ENCODE measurements around the gene CD82.
"Not testable (repeated sequence)": the region's sequence is repeated elsewhere in the genome, so short reads cannot be mapped to it uniquely, and the experiment has no call there.

The CD82 gene

DNA sequence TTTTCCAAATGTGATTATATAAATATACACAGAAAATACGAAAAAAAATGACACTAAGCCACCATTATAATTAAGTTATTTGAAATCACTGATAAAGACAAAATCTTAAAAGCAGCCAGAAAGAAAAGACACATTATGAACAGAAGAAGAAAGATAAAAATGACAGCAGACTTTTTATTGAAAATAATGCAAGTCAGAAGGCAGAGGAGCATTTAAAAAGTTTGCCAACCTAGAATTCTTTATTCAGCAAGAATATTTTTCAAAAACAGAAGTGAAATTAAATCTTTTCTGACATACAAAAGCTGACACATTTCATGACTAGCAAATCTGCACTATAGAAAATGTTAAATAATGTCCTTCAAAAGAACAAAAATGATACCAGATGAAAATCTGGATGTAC lies 77.8 kb downstream of the CD82 start:
- DNase-seq, result no peak

DNA sequence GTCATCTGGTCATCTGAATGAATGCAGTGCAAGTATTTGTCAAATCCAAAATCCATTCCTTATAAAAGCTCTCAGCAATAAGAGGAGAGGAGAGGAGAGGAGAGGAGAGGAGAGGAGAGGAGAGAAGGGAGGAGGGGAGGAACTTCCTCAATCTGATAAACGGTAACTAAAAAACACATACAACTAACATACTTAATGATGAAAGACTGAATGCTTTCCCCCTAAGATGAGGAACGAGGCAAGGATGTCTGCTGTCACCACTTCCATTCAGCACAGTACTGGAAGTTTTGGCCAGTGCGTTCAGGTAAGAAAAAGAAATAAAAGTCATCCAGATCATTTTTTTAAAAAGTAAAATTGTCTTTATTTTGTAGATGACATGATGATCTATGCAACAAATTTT lies 80.4 kb downstream of the CD82 start:
- no peak for DNase-seq

DNA sequence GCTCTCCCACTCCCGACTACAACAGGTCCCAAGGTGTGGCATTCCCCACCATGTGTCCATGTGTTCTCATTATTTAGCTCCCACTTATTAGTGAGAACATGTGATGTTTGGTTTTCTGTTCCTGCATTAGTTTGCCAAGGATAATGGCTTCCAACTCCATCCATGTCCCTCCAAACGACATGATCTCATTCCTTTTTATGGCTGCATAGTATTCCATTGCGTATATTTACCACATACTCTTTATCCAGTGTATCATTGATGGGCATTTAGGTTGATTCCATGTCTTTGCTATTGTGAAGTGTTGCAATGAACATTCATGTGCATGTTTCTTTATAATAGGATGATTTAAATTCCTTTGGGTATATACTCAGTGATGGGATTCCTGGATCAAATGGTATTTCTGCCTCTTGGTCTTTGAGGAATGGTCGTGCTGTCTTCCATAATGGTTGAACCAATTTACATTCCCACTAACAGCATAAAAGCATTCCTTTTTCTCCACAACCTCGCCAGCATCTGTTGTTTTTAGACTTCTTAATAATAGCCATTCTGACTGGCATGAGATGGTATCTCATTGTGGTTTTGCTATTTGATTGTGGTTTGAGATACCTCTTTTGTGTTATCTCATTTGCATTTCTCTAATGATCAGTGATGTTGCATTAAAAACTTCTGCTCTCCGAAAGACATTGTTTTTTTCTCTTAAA lies 81.9 kb downstream of the CD82 start:
- DNase-seq, result not testable (repeated sequence)

DNA sequence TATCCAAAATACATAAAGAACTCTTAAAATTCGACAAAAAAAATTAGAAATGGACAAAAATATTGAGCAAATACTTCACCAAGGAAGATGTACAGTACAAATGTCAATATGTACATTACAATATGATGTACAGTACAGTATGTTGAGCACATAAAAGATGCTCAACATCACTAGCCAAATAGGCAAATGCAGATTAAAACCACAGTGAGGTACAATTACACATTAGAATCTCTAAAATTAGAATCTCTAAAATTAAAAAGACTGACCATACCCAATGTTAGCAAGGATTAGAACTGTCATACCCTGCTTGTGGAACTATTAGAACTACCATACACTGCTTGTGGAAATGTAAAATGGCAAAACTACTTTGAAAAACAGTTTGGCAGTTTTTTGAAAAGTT lies 82.6 kb downstream of the CD82 start:
- no peak for DNase-seq

DNA sequence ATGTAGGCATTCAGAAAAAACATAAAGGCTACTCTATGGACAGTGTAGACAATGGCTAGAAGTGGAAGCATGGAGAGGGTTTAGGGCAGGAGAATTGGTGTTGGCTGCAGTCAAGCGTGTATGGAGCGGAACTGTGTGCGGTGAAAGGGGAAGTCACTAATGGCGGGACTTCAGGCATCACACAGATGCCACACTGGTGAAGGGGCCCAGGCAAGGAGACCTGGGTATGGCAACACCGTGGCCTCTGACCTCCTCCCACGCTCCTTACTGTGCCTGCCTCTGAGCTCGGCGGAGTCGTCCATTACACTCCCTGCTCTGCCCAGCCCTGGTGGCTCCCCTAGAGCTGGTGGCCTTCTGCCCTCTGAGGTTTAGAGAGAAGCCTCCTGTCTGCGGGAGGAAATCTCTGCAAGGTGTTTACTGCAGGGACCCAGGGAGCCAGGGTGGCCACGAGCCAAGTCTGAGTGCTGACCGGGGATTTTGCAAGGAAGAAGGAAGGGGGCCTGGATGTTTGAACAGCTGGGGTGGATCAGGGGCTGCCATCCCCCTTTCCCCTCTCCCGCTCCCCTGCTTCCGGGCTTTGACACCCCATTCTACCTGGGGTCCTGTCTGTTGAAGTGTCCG lies 86.2 kb downstream of the CD82 start:
- no peak for DNase-seq

DNA sequence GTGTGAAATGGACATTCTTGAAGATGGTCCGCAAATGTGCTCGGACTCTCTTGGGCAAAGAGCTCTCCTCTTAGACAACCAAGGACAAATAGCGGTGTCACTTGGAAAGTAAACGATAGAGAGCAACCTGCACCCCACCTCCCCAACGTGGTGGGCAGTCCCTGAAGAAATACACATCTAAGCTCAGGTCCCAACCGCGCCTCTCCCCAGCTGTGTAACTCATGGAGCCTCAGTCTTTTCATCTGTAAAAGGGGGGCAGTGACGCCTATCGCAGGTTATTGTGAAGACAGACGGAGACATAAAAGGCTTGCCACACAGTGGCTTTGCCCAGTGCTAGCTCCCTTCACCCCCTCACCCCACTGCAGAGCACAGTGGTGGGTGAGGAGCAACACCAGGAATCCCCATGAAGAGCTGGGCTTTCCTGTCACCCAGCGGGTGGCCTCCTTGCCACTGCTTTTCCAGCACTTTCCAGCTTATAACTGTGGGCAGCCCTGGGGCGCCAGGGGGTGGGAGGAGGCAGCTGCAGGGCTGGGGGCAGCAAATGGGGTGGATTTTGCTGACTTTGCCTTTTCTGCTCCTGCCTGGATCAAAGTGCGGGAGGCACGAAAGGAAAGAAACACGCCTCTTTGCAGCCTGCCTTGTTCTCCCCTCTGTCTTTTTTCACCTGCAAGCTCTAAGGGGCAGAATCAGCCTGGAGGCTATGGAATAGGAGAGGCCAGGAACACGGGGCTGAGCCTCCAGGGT lies 87.6 kb downstream of the CD82 start:
- no peak for DNase-seq

DNA sequence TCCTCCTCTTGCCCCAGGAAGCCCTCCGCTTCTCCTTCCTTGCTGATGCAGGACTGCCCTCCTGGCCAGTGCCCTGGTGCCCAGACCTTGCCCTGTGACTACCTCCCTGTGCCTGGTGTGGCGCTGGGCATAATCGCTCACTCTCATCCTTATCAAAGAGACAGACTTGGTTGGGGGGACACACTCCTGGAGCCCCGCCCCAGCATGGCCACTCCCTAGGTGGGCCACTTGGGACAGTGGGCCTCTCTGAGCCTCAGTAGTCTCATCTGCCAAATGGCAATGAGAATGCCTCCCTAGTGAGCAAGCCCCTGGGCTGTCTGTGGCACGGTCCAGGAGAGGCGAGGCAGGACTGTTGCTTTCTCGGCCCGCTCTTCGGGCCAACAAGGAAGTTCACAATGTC lies 88.6 kb downstream of the CD82 start:
- DNase-seq, result no peak

DNA sequence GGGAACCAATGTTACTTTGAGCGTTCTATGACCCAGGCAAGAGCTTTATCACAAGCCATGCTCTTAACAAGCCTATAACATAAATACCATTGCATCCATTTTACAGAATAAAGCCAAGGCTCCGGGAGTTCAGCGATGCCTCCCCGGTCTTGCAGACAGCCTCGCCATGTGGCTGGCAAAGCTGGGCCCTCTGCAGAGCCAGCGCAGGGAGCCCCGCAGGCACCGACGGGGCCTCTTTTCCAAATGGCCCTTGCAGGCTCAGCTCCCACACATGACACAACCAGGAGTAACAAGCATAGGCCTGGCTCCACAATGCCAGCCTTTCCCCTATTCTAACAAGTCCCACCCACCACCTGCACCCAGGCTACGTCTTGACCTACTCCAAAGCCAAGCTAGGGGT lies 89.1 kb downstream of the CD82 start:
- DNase-seq, result no peak

DNA sequence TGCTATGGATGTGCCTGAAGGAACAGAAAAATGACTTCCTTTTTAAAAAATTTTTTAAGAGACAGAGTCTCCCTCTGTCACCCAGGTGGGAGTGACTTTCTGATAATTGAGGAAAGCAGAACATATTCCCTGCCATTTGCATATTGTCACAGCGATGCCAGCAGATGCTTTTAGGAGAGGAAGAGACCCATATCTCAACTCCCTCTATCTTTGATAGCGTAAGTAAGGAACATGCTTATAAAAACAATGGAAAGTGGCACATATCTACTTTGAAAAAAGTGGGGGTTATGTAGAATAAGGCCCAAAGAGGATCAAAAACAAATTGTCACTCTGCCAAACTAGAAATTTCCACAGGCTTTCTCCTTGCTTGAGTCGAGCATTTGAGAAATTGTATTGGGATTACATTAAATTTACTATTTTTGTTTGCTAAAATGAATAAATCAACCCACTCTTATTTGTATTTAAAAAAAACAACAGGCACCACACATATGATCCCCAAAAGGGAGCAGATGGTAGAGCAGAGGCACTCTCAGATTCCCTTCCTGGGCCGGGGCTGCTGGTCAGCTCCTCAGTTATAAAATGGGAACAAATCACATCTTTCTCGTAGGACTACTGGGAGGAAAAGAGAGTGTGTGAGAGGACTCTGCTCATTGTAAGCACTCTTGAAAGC lies 92.5 kb downstream of the CD82 start:
- no peak for DNase-seq

DNA sequence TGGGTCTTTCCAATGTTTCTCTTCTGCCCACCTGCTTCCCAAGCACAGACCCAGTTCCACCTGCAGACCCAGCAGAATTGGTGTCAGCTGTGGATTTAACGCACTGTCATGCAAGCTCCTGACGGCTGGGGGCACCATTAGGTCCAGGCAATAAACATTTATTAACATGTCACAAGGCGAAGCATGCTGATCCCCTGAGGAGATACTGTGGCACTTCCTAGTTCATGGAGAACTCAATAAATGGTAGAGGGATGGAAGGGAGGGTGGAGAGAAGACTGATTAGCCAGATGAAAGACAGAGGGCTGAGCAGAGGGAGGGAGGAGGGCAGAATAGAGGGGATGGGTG lies 93.0 kb downstream of the CD82 start:
- DNase-seq, result no peak

DNA sequence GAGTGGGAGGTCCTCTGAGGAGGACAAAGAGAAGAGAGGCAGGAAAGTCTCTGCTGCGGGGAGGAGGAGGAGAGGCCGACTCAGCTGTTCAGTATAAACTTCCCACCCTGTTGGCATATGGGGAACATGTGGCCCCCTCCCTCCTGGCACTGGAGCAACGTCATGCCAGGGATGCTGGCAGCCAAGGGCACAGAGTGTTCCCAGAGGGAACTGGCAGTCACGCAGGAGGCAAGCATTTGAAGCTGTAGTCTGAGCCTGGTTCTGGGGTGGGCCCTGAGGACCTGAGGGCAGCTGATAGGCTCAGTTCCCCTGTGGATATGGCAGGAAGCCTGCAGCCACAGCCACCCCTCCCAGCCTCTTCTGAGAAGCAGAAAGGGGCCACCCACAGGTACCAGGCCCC lies 94.2 kb downstream of the CD82 start:
- DNase-seq, result no peak

DNA sequence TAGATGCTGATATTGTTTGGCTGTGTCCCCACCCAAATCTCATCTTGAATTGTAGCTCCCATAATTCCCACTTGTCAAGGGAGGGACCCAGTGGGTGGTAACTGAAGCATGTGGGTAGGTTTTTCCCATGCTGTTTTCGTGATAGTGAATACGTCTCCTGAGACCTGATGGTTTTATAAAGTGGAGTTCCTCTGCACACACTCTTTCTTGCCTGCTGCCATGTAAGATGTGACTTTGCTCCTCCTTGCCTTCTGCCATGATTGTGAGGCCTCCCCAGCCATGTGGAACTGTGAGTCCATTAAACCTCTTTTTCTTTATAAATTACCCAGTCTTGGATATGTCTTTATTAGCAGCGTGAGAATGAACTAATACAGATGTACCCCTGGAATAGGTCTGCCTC lies 95.1 kb downstream of the CD82 start:
- DNase-seq, result not testable (repeated sequence)

DNA sequence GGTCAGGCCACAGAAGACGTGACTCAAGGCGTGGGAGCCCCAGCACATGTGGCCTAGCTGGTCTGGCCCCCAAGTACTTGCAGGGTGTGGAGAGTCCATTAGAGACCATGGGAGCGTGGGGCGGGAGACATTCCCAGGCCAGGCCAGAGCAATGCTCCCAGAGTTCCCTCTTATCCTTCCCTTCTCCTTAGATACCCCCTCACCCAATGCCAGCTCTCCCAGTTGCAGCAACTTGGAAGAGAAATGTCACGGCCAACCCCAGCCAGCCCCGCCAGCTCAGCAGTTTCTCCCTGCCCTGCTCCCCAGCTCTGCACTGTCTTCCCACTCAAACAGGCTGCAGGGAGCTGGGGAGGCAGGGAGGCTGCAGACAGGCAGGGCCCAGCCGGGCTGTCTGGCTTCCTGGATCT lies 95.9 kb downstream of the CD82 start:
- DNase-seq, result no peak

Measured in HCEC 1CT (cell line).